CD4-positive, alpha-beta T cell (primary cell): ENCODE data around the gene PCNA. TPM values are rescaled to one million over a fixed set of nuclear protein-coding genes. Genes with fewer than 3 reads are reported as not detected.

Experiments
- ATAC-seq: fragments of 200-7000 bp; cut with Tn5 transposase; one replicate; pipeline ENCODE4 v1.10.0; 2022; ENCODE audit warnings: mild to moderate bottlenecking; ENCODE audit not compliant: poor library complexity
- CTCF ChIA-PET: fragments of 350-600 bp; sonication (Branson Sonifier 250); formaldehyde crosslinking; loops from one replicate; lab custom pipeline; 2021; ENCODE audit warnings: antibody characterized with exemption, inconsistent platforms; lab: Charles Lee
- POLR2A ChIA-PET: fragments of 350-600 bp; sonication (Branson Sonifier 250); formaldehyde crosslinking; loops from one replicate; lab custom pipeline; 2021; ENCODE audit warnings: antibody characterized with exemption, inconsistent platforms; lab: Charles Lee
- DNase-seq, 14 experiments: peaks; one replicate each; pipeline ENCODE4 v3.0.0-alpha.2; 2013 to 2020; ENCODE audit warnings: mixed read lengths in 2 of 14
- H3K27ac ChIP-seq, 2 donors: one replicate each; pipeline versions ENCODE4 v1.5.1 to v1.7.0; 2013; ENCODE audit warnings: low read length in 2 of 2, low read depth in 1 of 2, mild to moderate bottlenecking in 1 of 2
- H3K27me3 ChIP-seq, 2 experiments: 1 replicate in 1 of 2; 2 replicates in 1 of 2; pipeline versions ENCODE4 v1.6.1 to v1.7.0; 2013; ENCODE audit warnings: low read length in 2 of 2, control low read depth in 1 of 2, mild to moderate bottlenecking in 1 of 2, moderate library complexity in 1 of 2; ENCODE audit not compliant: insufficient read depth in 2 of 2, control insufficient read depth in 1 of 2
- H3K36me3 ChIP-seq: one replicate; pipeline ENCODE4 v1.6.1; 2013; ENCODE audit warnings: low read length, control low read depth; ENCODE audit not compliant: insufficient read depth
- H3K4me1 ChIP-seq: one replicate; pipeline ENCODE4 v1.6.1; 2013; ENCODE audit warnings: low read length, control low read depth; ENCODE audit not compliant: insufficient read depth
- H3K4me3 ChIP-seq: one replicate; pipeline ENCODE4 v1.5.1; 2013; ENCODE audit warnings: mild to moderate bottlenecking, low read length, moderate library complexity
- H3K9me3 ChIP-seq, 2 experiments: 1 replicate in 1 of 2; 2 replicates in 1 of 2; pipeline versions ENCODE4 v1.6.1 to v1.7.0; 2013; ENCODE audit warnings: low read length in 2 of 2, mild to moderate bottlenecking in 2 of 2, control low read depth in 1 of 2, moderate library complexity in 1 of 2; ENCODE audit not compliant: control insufficient read depth in 1 of 2, insufficient read depth in 1 of 2
- H3K27ac Mint-ChIP-seq: one replicate; pipeline ENCODE4 v1.8.0; 2020; ENCODE audit warnings: mixed read lengths
- H3K27me3 Mint-ChIP-seq: one replicate; pipeline ENCODE4 v1.8.0; 2021; ENCODE audit warnings: mixed read lengths
- H3K36me3 Mint-ChIP-seq: one replicate; pipeline ENCODE4 v1.8.0; 2021; ENCODE audit warnings: low read depth, mixed read lengths
- H3K4me1 Mint-ChIP-seq: one replicate; pipeline ENCODE4 v1.8.0; 2021; ENCODE audit warnings: low read depth, mixed read lengths
- H3K4me3 Mint-ChIP-seq: one replicate; pipeline ENCODE4 v1.8.0; 2020; ENCODE audit warnings: mild to moderate bottlenecking, mixed read lengths
- H3K9me3 Mint-ChIP-seq: one replicate; pipeline ENCODE4 v1.8.0; 2020; ENCODE audit warnings: mixed read lengths
- CTCF ChIP-seq: fragments of 200-600 bp; IDR thresholded peaks from one replicate; pipeline ENCODE4 v1.8.0; 2022; ENCODE audit warnings: antibody characterized with exemption, mild to moderate bottlenecking
- intact Hi-C, 2 experiments: fragments of 100-400 bp; cut with DNase I in 1 of 2; cut with micrococcal nuclease in 1 of 2; formaldehyde crosslinking; loops; one replicate each; pipeline versions ENCODE4 v1.15.1 to v1.9.0; 2023 to 2025; cut with DNase I, micrococcal nuclease
- total RNA-seq, 174 experiments: library from RNA in 2 of 174; stranded (reverse) in 2 of 174; gene quantifications; one replicate each; pipeline ENCODE4 v1.2.3 and lab custom pipeline; 2021 to 2026

PCNA gene
- total RNA-seq, 2 experiments from 2014 or later = 32.6 to 33.0 TPM

- H3K4me3 Mint-ChIP-seq = no peak overlapping the region
- Histone ChIP-seq H3K27ac (no peak overlapping the region), H3K4me3 (no peak overlapping the region), H3K9me3 (no peaks in the 10 kb centered on the region), H3K27me3 (no peaks in the 10 kb centered on the region), H3K36me3 (peaks cover 15% of the 10 kb centered on the region), H3K4me1 (peaks cover 9% of the 10 kb centered on the region)
- peaks cover 34% of the 10 kb centered on the region for H3K36me3 Mint-ChIP-seq
- DNase-seq = no peak
- CTCF ChIA-PET = no interaction called here
- POLR2A ChIA-PET = interaction anchor here (1.0 kb wide), 1 partner anchor 36 kb away, joined by 3 read pairs; no protein-coding TSS in a partner anchor
- intact Hi-C loops = no loop called here
- no peak overlapping the region for H3K27ac Mint-ChIP-seq
- no peak for ATAC-seq
- no peak for TF ChIP-seq CTCF
- H3K4me1 Mint-ChIP-seq = peaks cover 20% of the 10 kb centered on the region
- H3K27me3 Mint-ChIP-seq = no peaks in the 10 kb centered on the region
- no peaks in the 10 kb centered on the region for H3K9me3 Mint-ChIP-seq
These were observed 26.9 kb downstream of the PCNA start for GRCh38 chr20:5092765-5093339.

- Mint-ChIP-seq H3K36me3 (peaks cover 30% of the 10 kb centered on the region), H3K4me3 (no peak overlapping the region), H3K27ac (peak overlapping the region; percentile 34), H3K27me3 (no peaks in the 10 kb centered on the region), H3K4me1 (peaks cover 20% of the 10 kb centered on the region), H3K9me3 (no peaks in the 10 kb centered on the region)
- CTCF ChIA-PET = interaction anchor here (1.1 kb wide), 1 partner anchor 136 kb away, joined by 3 read pairs; no protein-coding TSS in a partner anchor
- intact Hi-C loops = no loop called here
- no peaks in the 10 kb centered on the region for H3K9me3 ChIP-seq
- peaks cover 9% of the 10 kb centered on the region for H3K4me1 ChIP-seq
- POLR2A ChIA-PET = interaction anchor here (0.9 kb wide), 1 partner anchor 28 kb away, joined by 3 read pairs; the partner anchor contains the start of gene PCNA
- DNase-seq (no peak), ATAC-seq (no peak)
- no peaks in the 10 kb centered on the region for H3K27me3 ChIP-seq
- no peak for TF ChIP-seq CTCF
- H3K27ac ChIP-seq = no peak overlapping the region
- H3K4me3 ChIP-seq = no peak overlapping the region
- peaks cover 11% of the 10 kb centered on the region for H3K36me3 ChIP-seq
These were observed 27.9 kb downstream of the PCNA start for GRCh38 chr20:5091902-5092301.

GRCh38 chr20:5090191-5090590 lies 29.6 kb downstream of the PCNA start:
- Mint-ChIP-seq H3K27ac (peak overlapping the region; percentile 32), H3K4me1 (peaks cover 20% of the 10 kb centered on the region), H3K4me3 (no peak overlapping the region), H3K27me3 (no peaks in the 10 kb centered on the region), H3K9me3 (no peaks in the 10 kb centered on the region), H3K36me3 (peaks cover 17% of the 10 kb centered on the region)
- peaks cover 3% of the 10 kb centered on the region for H3K36me3 ChIP-seq
- H3K9me3 ChIP-seq = no peaks in the 10 kb centered on the region
- ATAC-seq (peak; percentile 29), DNase-seq (peak in 5 of 14 experiments; percentile 13 to 67 (median 58))
- no peak overlapping the region for H3K4me3 ChIP-seq
- TF ChIP-seq CTCF = no peak
- ChIA-PET CTCF (no interaction called here), POLR2A (no interaction called here)
- intact Hi-C loops = no loop called here
- no peaks in the 10 kb centered on the region for H3K27me3 ChIP-seq
- peaks cover 9% of the 10 kb centered on the region for H3K4me1 ChIP-seq
- peak overlapping the region; percentile 5 to 18 for H3K27ac ChIP-seq
